ENCODE results near the gene NOX4.
"Not testable (repeated sequence)": the region's sequence is repeated elsewhere in the genome, so short reads cannot be mapped to it uniquely, and the experiment has no call there.

The NOX4 gene

DNA sequence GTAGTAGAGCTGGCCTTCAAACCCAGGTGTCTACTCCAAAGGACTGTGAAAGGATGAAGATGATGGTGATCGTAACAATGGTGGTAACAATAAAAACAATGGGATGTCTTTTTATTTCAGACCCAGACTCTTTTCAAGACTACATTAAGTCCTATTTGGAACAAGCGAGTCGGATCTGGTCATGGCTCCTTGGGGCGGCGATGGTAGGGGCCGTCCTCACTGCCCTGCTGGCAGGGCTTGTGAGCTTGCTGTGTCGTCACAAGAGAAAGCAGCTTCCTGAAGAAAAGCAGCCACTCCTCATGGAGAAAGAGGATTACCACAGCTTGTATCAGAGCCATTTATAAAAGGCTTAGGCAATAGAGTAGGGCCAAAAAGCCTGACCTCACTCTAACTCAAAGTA lies 196.2 kb downstream of the NOX4 start:
- not testable (repeated sequence) for DNase-seq (ENCODE audit: low spot score)

DNA sequence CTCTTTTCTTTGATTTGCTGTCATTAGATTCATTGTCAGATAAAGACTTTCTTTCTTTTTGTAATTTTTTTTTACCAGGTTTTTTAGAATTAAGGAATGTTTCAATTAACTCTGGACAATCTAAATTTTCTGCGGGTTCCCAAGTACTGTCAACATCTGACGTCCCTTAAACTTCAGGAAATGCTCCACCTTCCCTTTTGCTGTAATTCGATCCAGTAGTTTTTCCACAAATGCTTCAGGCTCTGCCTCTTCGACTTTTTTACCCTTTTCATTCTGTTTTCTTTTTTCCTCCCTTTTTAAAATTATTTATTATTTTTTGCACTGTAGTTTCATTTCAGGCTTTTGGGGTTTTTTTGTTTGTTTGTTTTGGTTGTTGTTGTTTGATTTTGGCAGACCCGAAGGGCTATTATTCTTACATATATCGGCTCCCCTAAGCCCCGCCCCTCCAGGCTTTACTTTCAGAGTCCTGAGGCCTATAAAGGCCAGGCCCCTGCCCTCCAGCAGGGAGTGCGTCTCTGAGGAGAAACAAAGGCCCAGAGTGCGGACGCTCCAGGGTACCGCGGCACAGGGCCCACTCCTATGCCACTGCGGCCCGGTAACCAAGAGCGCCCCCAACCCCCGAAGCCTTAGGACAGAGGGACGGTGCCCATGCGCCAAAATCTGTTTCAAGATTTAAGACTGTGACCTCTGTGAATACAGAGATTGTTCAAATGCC lies 197.1 kb downstream of the NOX4 start:
- DNase-seq (ENCODE audit: low spot score): no peak

GRCh38 chr11:89288004-89288403 lies 203.2 kb downstream of the NOX4 start:
- DNase-seq (ENCODE audit: low spot score): not testable (repeated sequence)

DNA sequence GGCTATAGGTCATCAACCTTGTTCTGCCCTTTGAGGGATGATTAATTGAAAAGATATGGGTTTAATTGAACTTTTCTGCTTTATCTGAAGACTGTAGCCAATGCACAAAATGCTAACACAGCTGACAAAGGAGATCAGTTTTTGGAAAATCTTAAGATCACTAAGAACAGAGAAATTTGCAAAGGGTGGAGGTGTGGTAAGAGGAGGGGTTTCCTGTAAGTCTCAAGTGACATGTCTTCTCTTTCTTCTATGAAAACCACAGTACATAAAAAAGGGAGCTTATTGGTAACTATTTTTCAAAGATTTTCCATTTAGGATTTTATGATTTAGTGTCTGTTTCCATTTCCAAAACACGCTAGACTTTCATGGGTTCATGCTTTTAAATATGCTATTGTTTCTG lies 204.6 kb downstream of the NOX4 start:
- not testable (repeated sequence) for DNase-seq (ENCODE audit: low spot score)

GRCh38 chr11:89281032-89281677 lies 210.0 kb downstream of the NOX4 start:
- not testable (repeated sequence) for DNase-seq (ENCODE audit: low spot score)

DNA sequence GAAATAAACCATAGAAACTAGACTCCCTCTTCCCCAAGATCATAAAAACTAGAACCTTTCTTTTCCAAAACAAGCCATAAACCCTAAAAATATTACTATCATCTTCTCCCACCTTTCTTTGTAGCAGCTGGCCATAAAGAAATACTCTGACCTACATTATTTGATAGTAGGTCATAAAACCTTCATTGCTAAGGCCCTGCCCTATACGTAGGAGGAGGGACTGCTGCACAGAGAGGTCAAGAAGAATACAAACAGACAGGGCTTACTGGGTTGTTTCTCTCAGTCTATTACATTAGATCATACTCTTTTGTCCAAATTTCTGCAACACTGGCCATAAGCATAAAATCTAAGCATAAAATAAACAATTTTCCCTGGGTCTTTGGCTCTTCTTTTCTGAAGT lies 212.0 kb downstream of the NOX4 start:
- no peak for DNase-seq (ENCODE audit: low spot score)

- DNase-seq (ENCODE audit: low spot score): no peak
These were observed 215.2 kb downstream of the NOX4 start for GRCh38 chr11:89275966-89276365.

Measured in AG08395 (cell line).